K562 (cell line): ENCODE measurements around the gene TRIM34. TPM values are rescaled to one million over a fixed set of nuclear protein-coding genes. Genes with fewer than 3 reads are reported as not detected.

ENCODE experiments used
- CHD7 ChIP-seq: fragments of 200-600 bp; sonication (generic); IDR thresholded peaks from one replicate; pipeline ENCODE4 v1.6.1; 2012; ENCODE audit warnings: mild to moderate bottlenecking, low read depth, low read length, inconsistent platforms
- IRF1 ChIP-seq: sonication (generic); formaldehyde crosslinking; IDR thresholded peaks from 2 replicates; pipeline ENCODE4 v1.8.0; 2022; ENCODE audit warnings: missing genetic modification reagents, mild to moderate bottlenecking, borderline replicate concordance
- MAFK ChIP-seq: IDR thresholded peaks from 2 replicates; pipeline ENCODE4 v1.6.1; 2011; ENCODE audit warnings: low read length, improper control_type of control experiment
- NONO ChIP-seq, 2 experiments: fragments of 200-400 bp in 1 of 2; fragments of 450-650 bp in 1 of 2; formaldehyde crosslinking in 1 of 2; IDR thresholded peaks; 2 replicates each; pipeline ENCODE4 v1.6.1; 2017; ENCODE audit warnings: low read depth in 2 of 2, mild to moderate bottlenecking in 2 of 2, moderate library complexity in 2 of 2, low read length in 1 of 2
- PBX2 ChIP-seq, 2 experiments: IDR thresholded peaks in 1 of 2; conservative IDR thresholded peaks in 1 of 2; 2 replicates each; pipeline ENCODE4 v1.6.1; 2016; ENCODE audit warnings: low read depth in 2 of 2, mild to moderate bottlenecking in 1 of 2, missing compliant biosample characterization in 1 of 2, missing genetic modification characterization in 1 of 2, moderate library complexity in 1 of 2
- TGIF2 ChIP-seq: sonication (generic); formaldehyde crosslinking; IDR thresholded peaks from 2 replicates; pipeline ENCODE4 v1.8.1; 2022; ENCODE audit warnings: mild to moderate bottlenecking, missing genetic modification reagents, moderate library complexity
- U2AF2 ChIP-seq: fragments of 200-400 bp; formaldehyde crosslinking; optimal IDR thresholded peaks from 2 replicates; pipeline ENCODE3; 2017; ENCODE audit warnings: low read depth, mild to moderate bottlenecking, low read length
- ZFP36 ChIP-seq: fragments of 150-350 bp; IDR thresholded peaks from 2 replicates; pipeline ENCODE4 v1.6.1; 2018; ENCODE audit warnings: low read length, low read depth; ENCODE audit not compliant: partially characterized antibody
- ZNF277 ChIP-seq: fragments of 250-450 bp; sonication (Bioruptor Pico); IDR thresholded peaks from 2 replicates; pipeline ENCODE4 v1.8.0; 2022; ENCODE audit warnings: inconsistent platforms, mild to moderate bottlenecking, moderate library complexity, borderline replicate concordance
- polyA plus RNA-seq, 8 experiments: library from polyadenylated mRNA; depleted of rRNA in 4 of 8; stranded (reverse) in 5 of 8; unstranded in 3 of 8; fragments of >200 nt; fragmentation: Nextera tagmentation in 2 of 8; fragmentation: Illumina TruSeq in 1 of 8; extraction: Ambion mirVana in 2 of 8; extraction: Trizol in 1 of 8; gene quantifications; 2 replicates each; pipeline versions ENCODE4 v1.2.1 to v1.2.3, GENCODE V29; 2011 to 2014; ENCODE audit warnings: inconsistent platforms in 1 of 8, missing spikeins in 1 of 8
- total RNA-seq, 7 experiments: library from RNA; depleted of rRNA in 6 of 7; stranded (reverse); fragments of >200 nt in 6 of 7; fragmentation: Illumina TruSeq in 2 of 7; extraction: Trizol in 2 of 7; gene quantifications; 2 replicates each; pipeline versions ENCODE4 v1.2.1 to v1.2.3, GENCODE V29; 2011 to 2021; ENCODE audit warnings: low replicate concordance in 1 of 7

The TRIM34 gene
- total and polyA plus RNA-seq, 9 of the 15 experiments (the other 6 are each of a cell fraction or from before 2014, with no cell fraction given): 0.31 to 2.9 (median 1.3) TPM

GRCh38 chr11:5604896-5605295 is 19.9 kb upstream of the TRIM34 start (continued):
- TF ChIP-seq CHD7: no peak
- no peak for TF ChIP-seq PBX2 (CRISPR knock-in tag; IDR thresholded peaks at IDR 0.05; ENCODE audit: low read depth)
- no peak for TF ChIP-seq PBX2 (tag; conservative IDR thresholded peaks at IDR 0.05; ENCODE audit: low read depth)
- TF ChIP-seq U2AF2: no peak
- TF ChIP-seq TGIF2: no peak
- TF ChIP-seq ZNF277 (CRISPR knock-in tag): no peak
- no peak for TF ChIP-seq MAFK
- no peak for TF ChIP-seq IRF1 (CRISPR knock-in tag)
- no peak for TF ChIP-seq NONO (IDR thresholded peaks at IDR 0.05; ENCODE audit: low read depth in 2 of 2, low read length in 1 of 2)
- TF ChIP-seq ZFP36: no peak
